Stimulated activated CD8-positive, alpha-beta memory T cell treated with anti-CD3 and anti-CD28 coated beads, Interleukin-2, amount 100 ng/mL, for 1 hour (primary cell): ENCODE data around the gene ZDHHC5.
"Not testable (repeated sequence)": the region's sequence is repeated elsewhere in the genome, so short reads cannot be mapped to it uniquely, and the experiment has no call there.

Source experiments
- DNase-seq, 2 donors: peaks; one replicate each; pipeline ENCODE4 v3.0.0-alpha.2; 2020; ENCODE audit warnings: low read depth in 2 of 2

ZDHHC5 gene

DNA sequence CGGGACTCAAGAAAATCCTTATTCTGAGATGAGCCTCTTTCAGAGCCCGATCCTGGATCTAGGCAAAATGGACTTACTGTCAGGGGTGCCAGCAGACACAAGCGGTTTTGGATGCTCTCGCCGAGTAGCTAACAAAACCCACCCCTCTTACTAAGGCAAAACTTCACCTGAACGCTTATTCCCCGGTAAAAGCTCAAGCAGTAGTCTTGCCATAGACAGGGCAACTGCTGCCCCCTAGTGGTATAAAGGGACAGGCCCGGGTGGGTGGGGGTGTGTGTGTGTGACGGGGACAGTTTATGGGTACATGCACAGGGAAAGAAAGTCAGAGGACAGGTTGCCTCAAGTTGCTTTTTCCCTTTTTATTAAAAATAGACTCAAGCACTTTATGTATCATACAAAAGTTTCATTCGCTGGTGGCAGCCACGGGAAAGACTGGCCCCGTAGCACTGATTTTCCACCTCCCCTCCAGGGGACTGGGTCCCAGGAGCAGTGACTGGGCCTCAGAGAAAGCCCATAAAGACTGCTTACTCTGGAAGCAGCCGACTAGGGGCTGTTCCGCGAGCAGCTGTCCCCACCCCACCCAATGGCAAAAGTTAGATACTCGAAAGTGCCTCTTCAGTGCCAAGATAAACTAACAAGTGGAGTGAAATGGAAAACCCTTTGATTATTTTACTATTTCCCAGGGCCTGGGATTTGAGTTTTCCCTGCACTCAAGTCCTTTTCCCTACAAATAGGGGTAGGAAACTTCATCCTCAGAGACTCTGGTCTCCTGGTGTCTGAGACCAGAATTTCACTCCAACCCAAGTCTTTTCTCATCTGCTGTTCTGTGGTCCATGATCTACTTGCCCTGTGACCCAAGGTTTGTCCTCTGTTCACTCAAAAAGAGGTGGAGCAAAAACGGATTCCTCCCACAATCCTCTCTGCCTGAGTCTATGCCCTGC lies 22.9 kb upstream of the ZDHHC5 start:
- DNase-seq, result peak; percentile 60 to 76

DNA sequence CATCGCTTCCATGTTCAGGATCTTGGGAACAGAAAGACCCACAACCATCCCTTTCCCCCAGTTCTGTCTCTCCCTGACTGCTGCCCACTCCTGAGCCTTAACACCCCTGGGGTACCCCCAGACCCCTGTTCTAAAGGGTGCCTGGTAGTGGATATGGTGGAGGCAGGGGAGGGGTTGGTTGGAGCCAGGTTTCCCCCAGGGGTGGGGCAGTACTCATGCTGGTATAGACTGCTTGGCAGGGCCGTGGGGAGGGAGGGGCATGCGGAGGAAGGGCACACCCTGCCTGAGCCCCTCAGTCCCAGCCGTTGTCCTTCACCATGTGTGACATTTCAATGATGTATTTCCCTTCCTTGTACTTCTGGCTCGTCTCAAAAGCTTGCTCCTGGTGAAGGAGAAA lies 22.2 kb upstream of the ZDHHC5 start:
- no peak for DNase-seq

DNA sequence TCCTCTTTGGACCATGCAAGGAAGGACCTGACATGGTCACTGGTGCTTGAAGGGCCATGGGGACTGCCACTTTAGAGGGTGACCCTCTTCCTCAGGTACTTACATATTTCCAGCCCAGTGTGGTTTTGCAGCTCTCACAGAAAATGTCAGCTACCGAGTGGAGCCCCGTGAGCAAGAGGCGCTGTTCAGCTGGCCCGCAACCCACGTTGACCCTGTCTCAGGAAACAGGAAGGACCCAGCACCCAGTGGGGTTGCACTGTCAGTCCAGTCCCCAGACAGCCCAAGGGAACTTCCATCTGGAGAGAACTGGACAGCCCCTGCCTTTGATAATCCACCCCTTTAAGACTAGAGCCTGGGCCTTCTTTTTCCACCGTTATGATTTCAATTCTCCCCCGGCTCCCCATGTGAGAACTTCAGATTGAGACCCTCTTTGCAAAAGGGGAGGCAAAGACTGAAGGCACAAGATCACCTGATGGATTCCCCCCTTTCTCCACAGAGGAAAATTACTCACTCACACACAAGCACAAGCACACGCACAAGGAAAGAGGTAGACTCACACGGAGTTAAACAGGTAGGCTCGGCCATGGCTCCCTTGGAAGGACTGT lies 21.6 kb upstream of the ZDHHC5 start:
- no peak for DNase-seq

DNA sequence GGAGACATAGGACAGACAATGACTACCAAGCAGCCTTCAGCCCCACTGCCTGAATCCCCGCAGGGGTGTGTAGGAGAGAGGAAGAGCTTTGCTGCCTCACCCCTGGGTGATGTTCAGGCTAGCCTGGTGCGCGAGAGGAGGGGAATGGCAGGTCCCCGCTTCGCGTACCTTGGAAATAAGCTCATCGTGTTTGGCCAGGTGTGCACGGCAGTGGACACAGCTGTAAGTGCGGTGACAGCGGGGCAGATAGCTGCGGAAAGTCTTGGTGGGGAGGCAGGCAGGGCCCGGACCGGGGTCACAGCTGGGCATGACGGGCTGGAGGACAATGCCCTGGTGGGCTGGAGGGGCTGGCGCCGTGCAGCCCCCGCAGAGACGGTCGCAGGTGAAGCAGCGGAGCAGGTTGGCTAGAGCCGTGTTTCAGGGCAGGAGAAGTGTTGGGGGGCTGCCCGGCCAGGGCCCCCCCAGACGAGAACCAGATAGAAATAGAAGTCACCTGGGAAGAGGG lies 21.1 kb upstream of the ZDHHC5 start:
- no peak for DNase-seq

- no peak for DNase-seq
Measured at GRCh38 chr11:57647372-57647771, 20.5 kb upstream of the ZDHHC5 start.

DNA sequence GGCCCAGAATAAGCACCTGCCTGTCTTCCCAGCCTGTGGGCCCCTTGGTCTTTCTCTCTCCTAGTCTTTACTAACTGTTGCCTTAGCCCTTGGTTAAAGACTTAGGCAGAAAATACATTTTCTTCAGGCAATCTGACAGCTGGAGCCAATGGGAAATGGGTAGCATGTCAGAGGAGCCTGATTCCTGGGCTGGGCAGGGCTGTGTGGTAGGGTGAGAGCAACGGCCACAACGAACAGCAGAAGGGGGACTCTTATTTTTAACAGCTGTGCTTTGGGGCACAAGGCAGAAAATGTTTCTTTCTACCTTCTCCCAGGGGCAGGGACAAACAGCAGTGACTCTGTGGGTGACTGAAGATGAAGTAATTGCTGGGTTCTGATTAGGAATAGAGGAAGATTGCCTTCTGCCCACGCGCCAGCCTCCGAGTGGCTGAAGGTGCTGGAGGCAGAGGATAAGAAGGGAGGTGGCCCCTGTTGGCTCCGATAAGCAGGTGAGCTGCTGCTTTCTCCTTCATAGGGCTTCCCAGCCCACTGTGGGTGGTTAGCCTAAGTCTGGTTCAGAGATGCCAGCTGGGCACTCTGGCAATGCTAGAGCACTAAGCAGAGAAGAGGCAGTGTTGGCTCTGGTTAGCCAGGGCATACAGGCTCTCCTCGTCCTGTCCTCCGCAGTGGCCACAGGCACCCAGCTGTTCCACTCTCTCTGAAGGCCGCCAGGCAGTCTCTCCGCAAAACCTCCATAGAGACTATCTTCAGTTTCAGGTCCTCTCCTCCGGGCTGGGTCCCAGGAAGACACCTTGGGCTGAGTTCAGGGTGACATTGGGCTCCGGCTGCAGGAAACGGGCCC lies 19.7 kb upstream of the ZDHHC5 start:
- DNase-seq, result no peak

GRCh38 chr11:57648801-57649735 lies 18.8 kb upstream of the ZDHHC5 start:
- DNase-seq, result no peak

- DNase-seq, result peak; percentile 41 to 50
Measured at GRCh38 chr11:57649826-57650738, 17.8 kb upstream of the ZDHHC5 start, which contains the start of gene YPEL4. YPEL4 (minus strand) TSS chr11:57649912; CDS start chr11:57647107, 2,805 bp downstream.

DNA sequence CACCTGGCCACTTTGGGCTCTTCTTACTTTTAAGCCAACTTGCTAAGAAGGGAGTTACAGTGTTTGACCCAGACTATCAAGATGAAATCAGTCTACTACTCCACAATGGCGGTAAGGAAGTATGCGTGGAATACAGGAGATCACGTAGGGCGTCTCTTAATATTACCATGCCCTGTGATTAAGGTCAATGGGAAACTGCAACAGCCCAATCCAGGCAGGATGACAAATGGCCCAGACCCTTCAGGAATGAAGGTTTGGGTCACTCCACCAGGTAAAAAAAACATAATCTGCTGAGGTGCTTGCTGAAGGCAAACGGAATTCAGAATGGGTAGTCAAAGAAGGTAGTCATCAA lies 17.2 kb upstream of the ZDHHC5 start:
- DNase-seq, result no peak

GRCh38 chr11:57651408-57651807 lies 16.5 kb upstream of the ZDHHC5 start:
- no peak for DNase-seq

- DNase-seq, result not testable (repeated sequence)
Measured at GRCh38 chr11:57652230-57652629, 15.7 kb upstream of the ZDHHC5 start.

- no peak for DNase-seq
Measured at GRCh38 chr11:57652662-57653061, 15.3 kb upstream of the ZDHHC5 start.

DNA sequence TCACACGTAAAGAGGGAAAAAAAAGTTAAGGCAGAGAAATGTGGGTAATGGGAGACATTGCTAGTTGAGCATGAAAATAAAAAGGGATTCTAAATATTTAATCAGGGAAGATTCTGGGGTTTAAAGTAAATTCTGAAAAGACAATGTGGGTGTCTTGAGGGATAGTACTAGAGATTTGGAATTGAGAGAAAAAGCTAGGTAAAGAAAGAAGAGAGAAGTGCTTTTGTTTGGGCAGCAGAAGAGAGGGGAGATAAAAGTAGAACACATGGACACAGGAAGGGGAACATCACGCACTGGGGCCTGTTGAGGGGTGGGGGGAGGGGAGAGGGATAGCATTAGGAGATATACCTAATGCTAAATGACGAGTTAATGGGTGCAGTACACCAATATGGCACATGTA lies 14.8 kb upstream of the ZDHHC5 start:
- DNase-seq, result no peak

DNA sequence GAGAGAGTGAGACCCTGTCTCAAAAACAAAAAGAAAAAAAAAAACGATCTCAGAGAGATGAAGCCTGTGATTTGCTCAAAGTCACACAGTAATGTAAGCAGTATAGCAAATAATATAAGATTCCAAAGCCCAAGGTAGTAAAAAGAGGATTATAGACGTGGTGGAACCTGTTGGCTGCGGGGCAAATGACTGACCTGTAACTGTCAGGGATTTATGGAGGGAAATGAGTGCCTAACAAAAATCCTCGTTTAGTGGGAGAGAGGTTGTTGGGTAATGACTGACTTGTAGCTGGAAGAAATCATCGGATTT lies 11.1 kb upstream of the ZDHHC5 start:
- no peak for DNase-seq

GRCh38 chr11:57657194-57658022 lies 10.5 kb upstream of the ZDHHC5 start, which contains the start of gene CLP1:
CLP1 (plus strand) TSS chr11:57657762; CDS start chr11:57659477, 1,715 bp downstream.
- DNase-seq, result peak; percentile 98

DNA sequence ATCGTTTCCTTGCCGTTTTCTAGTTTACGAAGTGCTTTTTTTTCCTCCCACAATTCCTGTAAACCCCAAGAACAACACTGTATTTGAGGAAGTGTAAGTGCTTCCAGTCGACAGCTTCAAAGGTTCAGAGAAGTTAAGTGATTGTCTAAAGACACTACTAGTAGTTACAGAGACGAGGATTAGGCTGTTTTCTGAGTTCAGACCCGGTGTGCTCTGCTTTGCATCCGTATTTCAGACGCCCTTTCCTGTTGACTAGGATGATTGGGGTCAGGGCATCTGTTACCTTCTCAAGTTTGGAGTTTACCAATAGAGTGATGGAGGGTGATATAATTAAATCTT lies 9.9 kb upstream of the ZDHHC5 start:
- DNase-seq, result no peak

DNA sequence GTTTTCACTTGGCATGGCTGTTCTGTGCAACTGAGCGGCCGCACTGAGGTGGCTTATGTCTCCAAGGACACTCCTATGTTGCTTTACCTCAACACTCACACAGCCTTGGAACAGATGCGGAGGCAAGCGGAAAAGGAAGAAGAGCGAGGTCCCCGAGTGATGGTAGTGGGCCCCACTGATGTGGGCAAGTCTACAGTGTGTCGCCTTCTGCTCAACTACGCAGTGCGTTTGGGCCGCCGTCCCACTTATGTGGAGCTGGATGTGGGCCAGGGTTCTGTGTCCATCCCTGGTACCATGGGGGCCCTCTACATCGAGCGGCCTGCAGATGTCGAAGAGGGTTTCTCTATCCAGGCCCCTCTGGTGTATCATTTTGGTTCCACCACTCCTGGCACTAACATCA lies 8.2 kb upstream of the ZDHHC5 start:
- DNase-seq, result no peak

GRCh38 chr11:57662893-57663292 lies 5.0 kb upstream of the ZDHHC5 start:
- no peak for DNase-seq

- no peak for DNase-seq
Measured at GRCh38 chr11:57663975-57664374, 3.9 kb upstream of the ZDHHC5 start.
